Measurements from ENCODE around the gene ORMDL1.
"Not testable (repeated sequence)": the region's sequence is repeated elsewhere in the genome, so short reads cannot be mapped to it uniquely, and the experiment has no call there.

ORMDL1 gene

DNA sequence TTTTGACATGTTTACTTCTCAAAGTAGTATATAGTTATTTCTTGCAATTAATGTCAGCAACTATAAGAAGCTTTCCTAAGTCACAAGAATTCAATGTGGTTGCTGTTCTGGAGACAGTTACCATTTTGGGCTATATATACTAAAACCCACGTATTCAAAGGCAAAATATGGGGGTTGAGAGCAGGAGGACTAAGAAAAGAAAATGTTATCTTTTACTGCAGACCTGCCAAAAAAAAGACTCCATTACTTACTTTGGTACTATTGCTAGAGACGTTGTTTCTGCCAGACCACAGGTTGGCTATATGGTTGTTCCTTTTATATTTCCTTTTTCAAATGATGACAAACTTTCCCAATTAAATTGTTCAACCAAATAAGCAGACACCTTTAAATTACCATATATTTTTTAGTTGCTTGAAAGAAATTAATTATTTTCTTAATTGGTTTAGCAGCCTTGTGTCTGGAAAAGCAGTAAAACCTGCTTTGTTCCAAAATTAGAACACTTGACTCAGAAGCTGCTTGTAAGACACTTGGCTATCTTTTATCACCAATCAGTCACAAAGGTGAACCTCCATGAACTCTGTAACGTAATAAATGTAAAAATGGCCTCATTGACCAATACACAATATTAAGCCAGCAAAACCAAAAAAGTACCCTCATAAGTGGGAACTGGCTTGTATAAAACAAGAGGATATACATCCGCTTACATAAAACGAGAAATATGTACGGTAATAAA is 13.4 kb downstream of the ORMDL1 start:
- no peak for DNase-seq (ENCODE audit: low spot score)

GRCh38 chr2:189763908-189764661 is 20.1 kb downstream of the ORMDL1 start:
- DNase-seq (ENCODE audit: low spot score): no peak

DNA sequence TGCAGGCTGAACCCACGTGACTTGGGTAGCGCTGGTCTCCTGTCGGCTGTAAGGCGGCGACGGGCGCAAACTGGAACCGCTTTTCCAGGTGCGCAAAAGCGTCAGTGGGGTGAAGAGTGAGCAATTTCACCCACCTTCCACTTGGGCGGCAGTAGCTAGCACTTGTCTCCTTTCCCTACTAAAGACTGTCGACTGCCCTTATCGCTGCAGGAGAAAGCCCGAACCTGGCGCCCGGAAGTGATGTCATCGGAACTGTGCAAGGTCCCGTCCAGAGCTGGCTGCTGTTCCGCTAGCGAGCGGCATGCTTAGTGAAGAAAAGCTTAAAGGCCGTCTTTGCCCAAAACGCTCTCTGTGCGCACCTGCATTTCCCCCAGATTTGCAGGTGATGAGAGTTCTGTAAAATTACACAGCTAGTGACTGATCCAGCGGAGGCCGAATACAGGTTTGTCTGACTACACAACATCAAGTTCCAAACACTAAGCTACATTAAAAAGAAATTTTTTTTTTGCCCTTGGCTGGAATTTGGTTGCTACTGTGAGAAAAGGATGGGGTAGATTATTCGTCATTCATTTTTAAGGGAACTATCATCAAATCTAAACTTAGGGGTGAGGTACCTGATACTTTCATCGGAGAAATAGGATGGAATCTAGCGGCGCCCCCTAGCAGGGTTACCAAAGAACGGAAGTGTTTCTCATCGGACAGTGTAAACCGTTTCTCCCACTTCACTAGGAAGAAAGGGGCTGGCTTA is 21.4 kb downstream of the ORMDL1 start, which contains the start of gene OSGEPL1:
Gene OSGEPL1 (minus strand): TSS at position 242 of the 748 bp plus-strand sequence. CDS start 1,152 bp downstream, outside the sequence.
- peak; percentile 81 for DNase-seq (ENCODE audit: low spot score)

DNA sequence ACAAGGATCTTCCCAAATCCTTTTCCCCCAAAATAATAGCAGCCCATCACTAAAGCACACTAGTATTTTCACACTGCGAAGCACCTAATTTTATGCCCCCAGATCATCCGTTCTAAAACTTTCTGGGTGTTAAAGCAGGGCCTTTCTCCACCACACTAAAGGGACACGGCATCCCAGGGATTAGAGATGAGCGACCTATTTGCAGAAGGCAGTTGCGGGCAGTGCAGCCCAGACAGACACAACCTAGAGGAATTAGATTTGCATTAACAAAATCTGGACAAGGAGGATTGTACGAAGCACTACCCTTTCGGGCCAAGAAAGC is 21.9 kb downstream of the ORMDL1 start:
- no peak for DNase-seq (ENCODE audit: low spot score)

DNA sequence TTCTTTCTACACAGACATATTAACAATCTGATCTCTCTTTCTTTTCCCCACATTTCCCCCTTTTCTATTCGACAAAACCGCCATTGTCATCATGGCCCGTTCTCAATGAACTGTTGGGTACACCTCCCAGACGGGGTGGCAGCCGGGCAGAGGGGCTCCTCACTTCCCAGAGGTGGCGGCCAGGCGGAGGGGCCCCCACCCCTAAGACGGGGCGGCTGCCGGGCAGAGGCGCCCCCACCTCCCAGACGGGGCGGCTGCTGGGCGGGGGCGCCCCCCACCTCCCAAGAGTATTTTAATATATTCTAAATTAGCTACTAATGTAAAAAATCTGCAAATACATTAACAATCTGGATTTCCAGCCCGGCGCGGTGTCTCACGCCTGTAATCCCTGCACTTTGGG is 24.0 kb downstream of the ORMDL1 start:
- not testable (repeated sequence) for DNase-seq (ENCODE audit: low spot score)

DNA sequence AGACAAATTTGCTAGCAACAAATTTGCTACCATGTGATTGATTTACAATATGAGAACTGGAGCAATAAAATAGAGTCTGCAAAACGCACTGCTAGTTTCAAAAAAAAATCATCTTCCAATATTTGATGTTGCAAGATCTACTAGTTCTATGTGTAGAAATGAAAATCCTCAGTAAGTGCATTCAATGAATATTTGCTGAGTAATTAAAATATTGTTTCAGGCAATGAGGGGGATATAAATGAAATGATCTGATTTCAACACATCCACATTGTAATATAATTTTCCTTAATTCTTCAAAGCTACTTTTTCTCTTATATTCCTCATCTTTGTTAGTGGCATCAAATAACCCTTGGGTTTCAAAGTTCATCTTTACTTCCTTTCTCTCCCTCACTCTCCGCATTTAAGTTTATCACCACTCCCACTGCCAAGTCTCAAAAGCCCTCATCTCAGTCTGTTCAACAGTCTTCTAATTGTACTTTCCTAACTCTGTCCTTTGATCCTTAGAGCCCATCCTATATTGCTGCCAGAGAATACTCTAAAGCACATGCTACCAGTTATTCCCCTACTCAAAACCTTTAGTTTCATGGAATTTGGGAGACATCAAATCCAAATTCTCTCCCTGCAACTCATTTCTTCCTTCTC is 27.7 kb downstream of the ORMDL1 start:
- DNase-seq (ENCODE audit: low spot score): no peak

DNA sequence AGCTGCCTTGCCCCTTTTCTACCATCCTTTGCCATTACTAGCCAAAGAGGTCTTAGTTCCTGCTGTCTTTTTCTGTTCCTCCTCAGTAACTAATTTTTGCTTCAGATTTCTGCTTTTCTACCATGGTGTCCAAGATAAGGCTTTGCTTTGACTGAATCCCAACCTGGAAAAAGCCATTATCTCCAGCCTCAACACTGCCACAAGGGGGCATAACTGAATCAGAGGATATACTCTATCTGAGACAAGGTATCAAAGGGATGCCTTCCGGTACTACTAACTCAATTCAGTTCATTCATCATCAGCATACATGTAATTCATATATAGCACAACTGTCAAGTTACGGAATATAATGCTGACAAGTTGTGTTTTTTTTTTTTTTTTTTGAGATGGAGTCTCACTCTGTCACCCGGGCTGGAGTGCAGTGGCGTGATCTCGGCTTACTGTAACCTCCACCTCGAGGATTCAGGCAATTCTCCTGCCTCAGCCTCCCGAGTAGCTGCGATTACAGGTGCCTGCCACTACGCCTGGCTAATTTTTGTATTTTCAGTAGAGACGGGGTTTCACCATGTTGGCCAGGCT is 33.0 kb downstream of the ORMDL1 start:
- DNase-seq (ENCODE audit: low spot score): peak; percentile 62

DNA sequence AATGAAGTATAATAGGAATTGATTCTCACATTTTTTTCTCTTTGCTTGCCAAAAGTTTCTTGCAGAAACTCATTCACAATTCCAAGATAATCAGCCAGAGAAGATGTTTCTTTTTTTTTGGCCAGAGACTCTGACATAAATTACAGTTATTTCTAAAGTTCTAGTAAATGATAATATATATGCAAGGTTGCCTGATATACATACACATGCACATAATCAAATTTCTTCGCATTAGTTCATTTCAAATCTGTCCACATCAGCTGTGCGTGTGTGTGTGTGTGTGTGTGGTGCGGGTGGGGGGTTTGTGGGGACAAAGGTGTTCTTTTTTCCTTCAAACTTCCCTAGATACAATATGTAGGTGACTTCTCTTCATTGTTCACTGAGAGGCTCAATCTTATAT is 54.7 kb downstream of the ORMDL1 start:
- no peak for DNase-seq (ENCODE audit: low spot score)

GRCh38 chr2:189726849-189727248 is 57.3 kb downstream of the ORMDL1 start:
- no peak for DNase-seq (ENCODE audit: low spot score)

DNA sequence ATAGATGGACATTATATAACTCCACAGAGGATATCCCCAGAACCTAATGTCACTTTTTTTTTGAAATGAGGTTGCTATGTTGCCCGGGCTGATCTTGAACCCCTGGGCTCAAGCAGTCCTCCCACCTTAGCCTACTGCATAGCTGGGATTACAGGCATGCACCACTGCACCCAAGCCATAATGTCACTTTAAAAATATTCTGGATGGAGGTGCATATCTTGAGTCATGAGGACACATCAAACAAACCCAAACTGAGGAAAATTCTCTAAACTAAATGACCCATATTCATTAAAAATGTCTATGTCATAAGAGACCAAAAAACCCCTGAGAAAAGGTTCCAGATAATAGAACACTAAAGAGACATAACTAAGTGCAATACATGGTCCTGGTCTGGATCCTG is 57.9 kb downstream of the ORMDL1 start:
- no peak for DNase-seq (ENCODE audit: low spot score)

GRCh38 chr2:189723192-189723591 is 60.9 kb downstream of the ORMDL1 start:
- no peak for DNase-seq (ENCODE audit: low spot score)
